Natural killer cell (primary cell): ENCODE results near the gene ERN1. TPM values are rescaled to one million over a fixed set of nuclear protein-coding genes. Genes with fewer than 3 reads are reported as not detected.
A peak's percentile ranks its signal among the peaks of the same experiment; 100 is the strongest.

Experiments
- ATAC-seq, 3 donors: fragments of 150-1000 bp in 2 of 3; fragments of 200-7000 bp in 1 of 3; cut with Tn5 transposase; 1 replicate in 1 of 3; 2 replicates in 2 of 3; pipeline ENCODE4 v1.10.0; 2021; ENCODE audit warnings: mild to moderate bottlenecking in 2 of 3, moderate library complexity in 2 of 3
- DNase-seq, 2 donors: peaks; one replicate each; pipeline versions ENCODE4 v3.0.0 to v3.0.0-alpha.2; 2013 to 2021; ENCODE audit warnings: mixed read lengths in 1 of 2
- H3K27ac ChIP-seq: one replicate; pipeline ENCODE4 v1.5.1; 2013; ENCODE audit warnings: mild to moderate bottlenecking, low read length
- H3K27me3 ChIP-seq: one replicate; pipeline ENCODE4 v1.6.1; 2013; ENCODE audit warnings: low read length; ENCODE audit not compliant: control insufficient read depth, insufficient read depth
- H3K36me3 ChIP-seq: one replicate; pipeline ENCODE4 v1.6.1; 2013; ENCODE audit warnings: low read length; ENCODE audit not compliant: control insufficient read depth, insufficient read depth
- H3K4me1 ChIP-seq: one replicate; pipeline ENCODE4 v1.6.1; 2013; ENCODE audit warnings: low read length; ENCODE audit not compliant: control insufficient read depth, insufficient read depth
- H3K4me3 ChIP-seq: one replicate; pipeline ENCODE4 v1.5.1; 2013; ENCODE audit warnings: low read length
- H3K9me3 ChIP-seq: one replicate; pipeline ENCODE4 v1.6.1; 2013; ENCODE audit warnings: low read length; ENCODE audit not compliant: control insufficient read depth, insufficient read depth
- H3K27ac Mint-ChIP-seq, 2 donors: one replicate each; pipeline ENCODE4 v1.8.0; 2022; ENCODE audit warnings: mild to moderate bottlenecking in 2 of 2, mixed read lengths in 2 of 2, moderate library complexity in 1 of 2
- H3K27me3 Mint-ChIP-seq, 2 donors: one replicate each; pipeline ENCODE4 v1.8.0; 2022; ENCODE audit warnings: low read depth in 2 of 2, mixed read lengths in 2 of 2
- H3K36me3 Mint-ChIP-seq: one replicate; pipeline ENCODE4 v1.8.0; 2022; ENCODE audit warnings: mixed read lengths
- H3K4me1 Mint-ChIP-seq, 2 donors: one replicate each; pipeline ENCODE4 v1.8.0; 2022; ENCODE audit warnings: mixed read lengths in 2 of 2
- H3K4me3 Mint-ChIP-seq: one replicate; pipeline ENCODE4 v1.8.0; 2022; ENCODE audit warnings: mild to moderate bottlenecking, moderate library complexity, mixed read lengths
- H3K9me3 Mint-ChIP-seq, 2 donors: one replicate each; pipeline ENCODE4 v1.8.0; 2022; ENCODE audit warnings: mixed read lengths in 2 of 2
- CTCF ChIP-seq: fragments of 200-600 bp; IDR thresholded peaks from one replicate; pipeline ENCODE4 v1.8.0; 2022; ENCODE audit warnings: antibody characterized with exemption
- WGBS: methylation state at CpG from one replicate; pipeline ENCODE4 v1.1.7; 2013; ENCODE audit warnings: missing lambda C conversion rate; ENCODE audit not compliant: insufficient coverage; 5-methylcytosine and 5-hydroxymethylcytosine counted together
- intact Hi-C: fragments of 100-400 bp; cut with micrococcal nuclease; formaldehyde crosslinking; loops from one replicate; pipeline ENCODE4 v1.14.2; 2022
- total RNA-seq, 4 donors: library from RNA; stranded (reverse); fragments of 120-200 nt in 1 of 4; gene quantifications; one replicate each; pipeline versions ENCODE4 v1.2.3 to v1.2.4, GENCODE V29; 2013 to 2022

The ERN1 gene
- total RNA-seq, 3 donors from 2014 or later (not counting 1 experiment from before 2014, with no cell fraction given), result 52.9 to 90.5 (median 67.2) TPM

GRCh38 chr17:64004903-64005733 is 124.8 kb downstream of the ERN1 start:
- ATAC-seq (no peak), DNase-seq (no peak)
- no peak overlapping the region for H3K27ac ChIP-seq
- H3K4me1 Mint-ChIP-seq, result peaks cover 31 to 40% of the 10 kb centered on the region in 2 donors
- no peaks in the 10 kb centered on the region for H3K27me3 Mint-ChIP-seq
- H3K4me1 ChIP-seq, result peaks cover 42% of the 10 kb centered on the region
- no peaks in the 10 kb centered on the region for H3K36me3 Mint-ChIP-seq
- no peaks in the 10 kb centered on the region for H3K9me3 ChIP-seq
- H3K4me3 ChIP-seq, result no peak overlapping the region
- intact Hi-C loops, result no loop called here
- no peaks in the 10 kb centered on the region for H3K9me3 Mint-ChIP-seq
- 93% methylated on average over 19 of the region's 19 CpGs for WGBS
- no peaks in the 10 kb centered on the region for H3K27me3 ChIP-seq
- peaks cover 58% of the 10 kb centered on the region for H3K36me3 ChIP-seq
- no peak overlapping the region for H3K4me3 Mint-ChIP-seq
- TF ChIP-seq CTCF, result no peak
- peak overlapping the region in 1 of 2 donors; percentile 71 for H3K27ac Mint-ChIP-seq

- Histone ChIP-seq H3K9me3 (no peaks in the 10 kb centered on the region), H3K27ac (no peak overlapping the region), H3K36me3 (peaks cover 54% of the 10 kb centered on the region), H3K4me1 (peaks cover 42% of the 10 kb centered on the region), H3K4me3 (no peak overlapping the region), H3K27me3 (no peaks in the 10 kb centered on the region)
- DNase-seq (no peak), ATAC-seq (no peak)
- Mint-ChIP-seq H3K27me3 (no peaks in the 10 kb centered on the region), H3K4me1 (peaks cover 31 to 40% of the 10 kb centered on the region in 2 donors), H3K4me3 (no peak overlapping the region), H3K27ac (no peak overlapping the region), H3K36me3 (no peaks in the 10 kb centered on the region), H3K9me3 (no peaks in the 10 kb centered on the region)
- TF ChIP-seq CTCF, result no peak
- WGBS, result 96% methylated on average over 6 of the region's 7 CpGs
- intact Hi-C loops, result no loop called here
Measured at GRCh38 chr17:64004218-64004770, 125.7 kb downstream of the ERN1 start.

GRCh38 chr17:64003526-64004121 is 126.3 kb downstream of the ERN1 start:
- Histone ChIP-seq H3K27me3 (no peaks in the 10 kb centered on the region), H3K4me1 (peaks cover 42% of the 10 kb centered on the region), H3K27ac (no peak overlapping the region), H3K36me3 (peaks cover 54% of the 10 kb centered on the region), H3K9me3 (no peaks in the 10 kb centered on the region), H3K4me3 (no peak overlapping the region)
- ATAC-seq (no peak), DNase-seq (no peak)
- H3K9me3 Mint-ChIP-seq, result no peaks in the 10 kb centered on the region
- WGBS, result 90% methylated on average over 13 of the region's 13 CpGs
- H3K27ac Mint-ChIP-seq, result no peak overlapping the region
- TF ChIP-seq CTCF, result no peak
- H3K36me3 Mint-ChIP-seq, result no peaks in the 10 kb centered on the region
- peaks cover 30 to 40% of the 10 kb centered on the region in 2 donors for H3K4me1 Mint-ChIP-seq
- intact Hi-C loops, result no loop called here
- H3K27me3 Mint-ChIP-seq, result no peaks in the 10 kb centered on the region
- no peak overlapping the region for H3K4me3 Mint-ChIP-seq
